ENCODE measurements around the gene ARMC2. TPM values are rescaled to one million over a fixed set of nuclear protein-coding genes. Genes with fewer than 3 reads are reported as not detected.

ARMC2 gene
- total and polyA plus RNA-seq, 2 of the 8 experiments (the other 6 are each of a cell fraction or from before 2014, with no cell fraction given): 1.6 to 4.4 TPM

DNA sequence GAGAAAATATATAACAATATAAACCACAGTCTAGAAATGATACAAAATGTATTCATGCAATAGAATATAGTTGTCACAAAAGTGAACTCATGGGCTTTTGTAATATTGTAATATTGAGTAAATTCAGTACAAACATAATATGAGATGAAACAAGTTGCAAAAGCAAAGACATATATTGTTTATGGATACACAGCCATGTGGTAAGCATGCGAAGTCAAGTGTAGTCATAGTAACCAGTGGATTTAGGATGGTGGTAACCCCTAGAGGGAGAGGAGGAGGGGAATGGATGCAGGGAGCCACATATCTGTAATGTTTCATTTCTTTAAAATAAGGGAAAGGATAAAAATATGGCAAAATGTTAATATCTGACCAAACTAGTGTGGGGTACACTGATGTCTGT, 47.3 kb downstream of the ARMC2 start:
- Histone ChIP-seq H4K91ac (replicated peaks; ENCODE audit: insufficient read length, low read length) (no peak overlapping the region), H3K56ac (replicated peaks; ENCODE audit: insufficient read length, low read depth, low read length) (no peak overlapping the region), H3K27me3 (replicated peaks in 1 of 4; ENCODE audit: control insufficient read depth in 3 of 4, extremely low read depth in 1 of 4, insufficient read depth in 3 of 4, low read length in 3 of 4) (no peaks in the 10 kb centered on the region), H3K4ac (replicated peaks; ENCODE audit: insufficient read length, low read depth, low read length) (no peak overlapping the region), H4K5ac (ENCODE audit: insufficient read length, low read depth, low read length) (no peak overlapping the region), H3K4me3 (ENCODE audit: extremely low read depth in 1 of 4, insufficient read depth in 2 of 4, low read depth in 3 of 4, low read length in 4 of 4) (no peak overlapping the region), H4K20me1 (replicated peaks in 1 of 2; ENCODE audit: control insufficient read depth in 1 of 2, insufficient read depth in 2 of 2, low read length in 2 of 2) (no peaks in the 10 kb centered on the region), H2BK15ac (ENCODE audit: low read length) (no peak overlapping the region), H3K27ac (ENCODE audit: low read depth, low read length) (no peak overlapping the region), H4K8ac (ENCODE audit: extremely low read depth, insufficient read depth, low read length) (no peak overlapping the region), H2BK20ac (ENCODE audit: low read length) (no peak overlapping the region), H2AFZ (ENCODE audit: low read length) (no peak overlapping the region), H3K23me2 (ENCODE audit: low read depth, low read length) (no peaks in the 10 kb centered on the region), H3K9ac (replicated peaks in 1 of 4; ENCODE audit: extremely low read depth in 1 of 4, low read depth in 3 of 4, low read length in 3 of 4) (no peak overlapping the region), H3K23ac (ENCODE audit: insufficient read length) (no peak overlapping the region), H2AK5ac (ENCODE audit: low read depth, low read length) (no peak overlapping the region), H2BK120ac (replicated peaks; ENCODE audit: low read depth, low read length) (no peak overlapping the region), H3K14ac (ENCODE audit: insufficient read length) (no peak overlapping the region), H3K4me2 (ENCODE audit: insufficient read depth in 1 of 2, low read depth in 2 of 2, low read length in 2 of 2) (no peak overlapping the region), H2BK12ac (ENCODE audit: low read depth, low read length) (no peak overlapping the region), H2BK5ac (ENCODE audit: low read depth, low read length) (no peak overlapping the region), H3K4me1 (replicated peaks in 1 of 4; ENCODE audit: control insufficient read depth in 3 of 4, insufficient read depth in 4 of 4, low read length in 3 of 4) (no peaks in the 10 kb centered on the region), H3K18ac (ENCODE audit: extremely low read depth, low read length) (no peak overlapping the region), H3K79me1 (ENCODE audit: low read depth, low read length) (no peaks in the 10 kb centered on the region), H3K9me3 (ENCODE audit: insufficient read depth in 2 of 2, low read depth in 1 of 2, low read length in 1 of 2) (no peaks in the 10 kb centered on the region), H3K36me3 (ENCODE audit: control insufficient read depth in 2 of 4, insufficient read depth in 4 of 4, low read length in 3 of 4) (no peaks in the 10 kb centered on the region), H3K79me2 (ENCODE audit: control insufficient read depth in 1 of 2, insufficient read depth in 2 of 2, low read length in 2 of 2) (no peaks in the 10 kb centered on the region)
- CTCF ChIA-PET (ENCODE audit: partially characterized antibody): interaction anchor here (0.6 to 3.7 kb wide), 7 partner anchors 12 to 359 kb away, joined by 3 to 58 read pairs (median 7); partner anchors contain the start of gene ARMC2
- WGBS, 2 experiments (ENCODE audit: extremely low coverage in 1 of 2, insufficient coverage in 1 of 2, insufficient read length in 1 of 2, insufficient replicate concordance in 2 of 2, low coverage in 1 of 2, low lambda C conversion rate in 2 of 2, missing lambda C conversion rate in 1 of 2): 86% methylated on average over 1 of the region's 1 CpG; no CpG with 5 or more reads in 1 of the 2 experiments
- no peak for FAIRE-seq
- TF ChIP-seq SIRT6 (IDR thresholded peaks at IDR 0.05; ENCODE audit: low read length): no peak
- TF ChIP-seq FOSL1 (IDR thresholded peaks at IDR 0.05; ENCODE audit: insufficient read depth, low read depth, low read length): no peak
- TF ChIP-seq SP1 (IDR thresholded peaks at IDR 0.05; ENCODE audit: low read depth, low read length): no peak
- TF ChIP-seq SRF (IDR thresholded peaks at IDR 0.05; ENCODE audit: low read depth, low read length): no peak
- TF ChIP-seq JUN (IDR thresholded peaks at IDR 0.05; ENCODE audit: low read depth, low read length): no peak
- no peak for TF ChIP-seq TAF1 (IDR thresholded peaks at IDR 0.05; ENCODE audit: low read depth, low read length)
- TF ChIP-seq TBP (IDR thresholded peaks at IDR 0.05; ENCODE audit: low read depth, low read length): no peak
- DNase-seq (ENCODE audit: low read depth in 1 of 2, low spot score in 2 of 2): no peak
- POLR2A ChIA-PET (ENCODE audit: partially characterized antibody): no interaction called here

Data from H1 (cell line).